Measurements from ENCODE around the gene GAS2L2. TPM values are rescaled to one million over a fixed set of nuclear protein-coding genes. Genes with fewer than 3 reads are reported as not detected.

Gene GAS2L2
- total and polyA plus RNA-seq, 2 of the 8 experiments (the other 6 are each of a cell fraction or from before 2014, with no cell fraction given), result 0.09 to 0.13 TPM

- TF ChIP-seq CHD7 (IDR thresholded peaks at IDR 0.05; ENCODE audit: insufficient replicate concordance, low read length), result no peak
- no peak for TF ChIP-seq RBBP5 (IDR thresholded peaks at IDR 0.05; ENCODE audit: borderline replicate concordance, low read depth, low read length)
- TF ChIP-seq, protein P1, sequence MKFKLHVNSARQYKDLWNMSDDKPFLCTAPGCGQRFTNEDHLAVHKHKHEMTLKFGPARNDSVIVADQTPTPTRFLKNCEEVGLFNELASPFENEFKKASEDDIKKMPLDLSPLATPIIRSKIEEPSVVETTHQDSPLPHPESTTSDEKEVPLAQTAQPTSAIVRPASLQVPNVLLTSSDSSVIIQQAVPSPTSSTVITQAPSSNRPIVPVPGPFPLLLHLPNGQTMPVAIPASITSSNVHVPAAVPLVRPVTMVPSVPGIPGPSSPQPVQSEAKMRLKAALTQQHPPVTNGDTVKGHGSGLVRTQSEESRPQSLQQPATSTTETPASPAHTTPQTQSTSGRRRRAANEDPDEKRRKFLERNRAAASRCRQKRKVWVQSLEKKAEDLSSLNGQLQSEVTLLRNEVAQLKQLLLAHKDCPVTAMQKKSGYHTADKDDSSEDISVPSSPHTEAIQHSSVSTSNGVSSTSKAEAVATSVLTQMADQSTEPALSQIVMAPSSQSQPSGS (IDR thresholded peaks at IDR 0.05; ENCODE audit: low read length), result no peak
- TF ChIP-seq POLR2A (IDR thresholded peaks at IDR 0.05; ENCODE audit: control extremely low read depth in 1 of 2, low read depth in 2 of 2, low read length in 2 of 2), result no peak
- TF ChIP-seq SIRT6 (IDR thresholded peaks at IDR 0.05; ENCODE audit: low read length), result no peak
- TF ChIP-seq MAFK (IDR thresholded peaks at IDR 0.05; ENCODE audit: low read depth, low read length), result no peak
- TF ChIP-seq CBX8 (IDR thresholded peaks at IDR 0.05; ENCODE audit: borderline replicate concordance, low read depth, low read length), result no peak
Measured at GRCh38 chr17:35773679-35774425, 20.8 kb upstream of the GAS2L2 start (continued).
